ENCODE results near the gene PIK3CA. TPM values are rescaled to one million over a fixed set of nuclear protein-coding genes. Genes with fewer than 3 reads are reported as not detected.

Gene PIK3CA
- total RNA-seq, 1 donor from 2014 or later, result 30.6 TPM

GRCh38 chr3:179181021-179181472 is 32.9 kb downstream of the PIK3CA start:
- ATAC-seq (no peak), DNase-seq (no peak)
- intact Hi-C loops (cut with DNase I), result no loop called here
- Histone ChIP-seq H3K9me3 (no peaks in the 10 kb centered on the region), H3K36me3 (no peaks in the 10 kb centered on the region), H3K4me1 (peaks cover 31% of the 10 kb centered on the region), H3K27me3 (no peaks in the 10 kb centered on the region), H3K27ac (no peak overlapping the region), H3K4me3 (no peak overlapping the region)
- TF ChIP-seq CTCF (IDR thresholded peaks at IDR 0.05), result no peak

- Histone ChIP-seq H3K9me3 (no peaks in the 10 kb centered on the region), H3K27ac (no peak overlapping the region), H3K4me1 (peaks cover 31% of the 10 kb centered on the region), H3K27me3 (no peaks in the 10 kb centered on the region), H3K4me3 (no peak overlapping the region), H3K36me3 (no peaks in the 10 kb centered on the region)
- peak; percentile 34 for ATAC-seq
- DNase-seq, result no peak
- TF ChIP-seq CTCF (IDR thresholded peaks at IDR 0.05), result no peak
- intact Hi-C loops (cut with DNase I), result no loop called here
Measured at GRCh38 chr3:179181993-179182551, 33.9 kb downstream of the PIK3CA start.

GRCh38 chr3:179182902-179183301 is 34.7 kb downstream of the PIK3CA start:
- no peaks in the 10 kb centered on the region for H3K9me3 ChIP-seq
- no peak for TF ChIP-seq CTCF (IDR thresholded peaks at IDR 0.05)
- H3K36me3 ChIP-seq, result no peaks in the 10 kb centered on the region
- no peak for ATAC-seq
- H3K27ac ChIP-seq, result no peak overlapping the region
- intact Hi-C loops (cut with DNase I), result no loop called here
- no peak overlapping the region for H3K4me3 ChIP-seq
- H3K27me3 ChIP-seq, result no peaks in the 10 kb centered on the region
- H3K4me1 ChIP-seq, result peaks cover 31% of the 10 kb centered on the region
- DNase-seq, result no peak

GRCh38 chr3:179184826-179185225 is 36.7 kb downstream of the PIK3CA start:
- Histone ChIP-seq H3K9me3 (no peaks in the 10 kb centered on the region), H3K27ac (no peak overlapping the region), H3K36me3 (no peaks in the 10 kb centered on the region), H3K4me1 (peaks cover 31% of the 10 kb centered on the region), H3K27me3 (no peaks in the 10 kb centered on the region), H3K4me3 (no peak overlapping the region)
- no peak for TF ChIP-seq CTCF (IDR thresholded peaks at IDR 0.05)
- no peak for DNase-seq
- ATAC-seq, result peak; percentile 57
- intact Hi-C loops (cut with DNase I), result no loop called here

- no peaks in the 10 kb centered on the region for H3K36me3 ChIP-seq
- no peaks in the 10 kb centered on the region for H3K27me3 ChIP-seq
- H3K4me3 ChIP-seq, result no peak overlapping the region
- no peaks in the 10 kb centered on the region for H3K9me3 ChIP-seq
- peaks cover 17% of the 10 kb centered on the region for H3K4me1 ChIP-seq
- DNase-seq, result no peak
- no peak overlapping the region for H3K27ac ChIP-seq
- intact Hi-C loops (cut with DNase I), result no loop called here
- no peak for TF ChIP-seq CTCF (IDR thresholded peaks at IDR 0.05)
- no peak for ATAC-seq
Measured at GRCh38 chr3:179186426-179186825, 38.3 kb downstream of the PIK3CA start.

GRCh38 chr3:179189759-179190158 is 41.6 kb downstream of the PIK3CA start:
- H3K36me3 ChIP-seq, result no peaks in the 10 kb centered on the region
- ATAC-seq, result no peak
- H3K27me3 ChIP-seq, result no peaks in the 10 kb centered on the region
- intact Hi-C loops (cut with DNase I), result no loop called here
- no peak overlapping the region for H3K27ac ChIP-seq
- no peaks in the 10 kb centered on the region for H3K9me3 ChIP-seq
- H3K4me3 ChIP-seq, result no peak overlapping the region
- no peak for DNase-seq
- no peaks in the 10 kb centered on the region for H3K4me1 ChIP-seq
- no peak for TF ChIP-seq CTCF (IDR thresholded peaks at IDR 0.05)
